DMS153 treated with DMSO at 0.1 percent for 48 hours (cell line): ENCODE measurements around the gene MBTPS1.

Experiments used
- DNase-seq: peaks from one replicate; lab custom pipeline; 2025; ENCODE audit not compliant: unreplicated experiment; lab: John Stamatoyannopoulos, UW

Gene MBTPS1

GRCh38 chr16:84104231-84104630 lies 12.5 kb downstream of the MBTPS1 start:
- DNase-seq: no peak

DNA sequence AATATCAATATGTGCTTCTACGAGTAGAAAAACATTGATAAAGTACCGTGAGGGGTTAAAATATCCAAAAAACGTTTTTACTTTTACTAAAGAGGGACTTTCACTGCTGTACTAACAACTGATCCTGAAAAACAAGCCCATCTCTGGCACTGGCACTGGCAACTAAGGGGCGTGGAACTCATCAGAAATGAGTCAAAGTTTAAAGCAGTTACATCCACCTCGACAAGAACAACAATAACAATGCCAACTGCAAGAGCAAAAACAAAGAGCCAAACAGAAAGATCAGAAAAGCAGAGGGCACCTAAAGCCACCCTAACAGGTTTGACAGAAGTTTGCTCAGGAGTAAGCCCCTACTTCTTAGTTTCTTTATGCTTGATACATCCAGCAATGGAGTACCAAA lies 13.1 kb downstream of the MBTPS1 start:
- no peak for DNase-seq

GRCh38 chr16:84098939-84099338 lies 17.8 kb downstream of the MBTPS1 start:
- DNase-seq: no peak

GRCh38 chr16:84096447-84097005 lies 20.2 kb downstream of the MBTPS1 start:
- DNase-seq: peak; percentile 65

GRCh38 chr16:84095466-84095865 lies 21.3 kb downstream of the MBTPS1 start:
- no peak for DNase-seq

DNA sequence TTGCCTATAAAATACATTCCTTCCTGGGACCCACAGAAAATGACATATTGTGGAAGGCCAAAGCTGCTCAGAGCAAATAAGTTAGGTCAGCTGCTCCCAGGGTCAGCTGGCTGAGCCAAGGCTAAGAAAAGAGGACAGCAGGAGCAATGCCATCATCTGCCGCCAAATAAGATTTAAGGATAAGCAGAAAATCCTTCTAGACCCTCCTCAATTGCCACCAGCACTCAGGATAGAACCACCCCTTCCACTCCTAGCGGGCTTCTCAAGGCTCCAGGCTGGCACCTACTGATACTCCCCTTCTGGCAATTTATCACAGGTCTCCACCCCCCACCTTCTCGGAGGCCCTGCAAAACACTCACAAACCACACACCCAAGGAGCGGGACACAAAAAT lies 22.9 kb downstream of the MBTPS1 start:
- no peak for DNase-seq

GRCh38 chr16:84093120-84093878 lies 23.4 kb downstream of the MBTPS1 start:
- no peak for DNase-seq

DNA sequence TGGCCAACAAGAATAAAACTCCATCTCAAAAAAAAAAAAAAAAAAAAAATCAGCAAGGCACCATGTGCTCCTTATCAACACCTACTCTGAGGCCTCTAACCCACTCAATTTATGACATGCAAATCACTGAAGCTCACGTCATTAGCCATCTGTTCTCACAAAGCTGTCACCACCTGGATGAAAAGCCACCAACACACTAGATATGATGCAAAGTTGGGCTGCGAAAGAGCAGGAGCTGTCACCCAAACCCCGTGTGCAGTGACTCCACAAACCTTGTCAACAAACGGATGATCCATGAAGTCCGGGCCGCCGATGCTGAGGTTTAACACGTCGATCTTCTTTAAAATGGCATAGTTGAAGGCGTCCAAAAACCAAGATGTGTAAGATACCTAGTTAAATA lies 25.3 kb downstream of the MBTPS1 start:
- no peak for DNase-seq

DNA sequence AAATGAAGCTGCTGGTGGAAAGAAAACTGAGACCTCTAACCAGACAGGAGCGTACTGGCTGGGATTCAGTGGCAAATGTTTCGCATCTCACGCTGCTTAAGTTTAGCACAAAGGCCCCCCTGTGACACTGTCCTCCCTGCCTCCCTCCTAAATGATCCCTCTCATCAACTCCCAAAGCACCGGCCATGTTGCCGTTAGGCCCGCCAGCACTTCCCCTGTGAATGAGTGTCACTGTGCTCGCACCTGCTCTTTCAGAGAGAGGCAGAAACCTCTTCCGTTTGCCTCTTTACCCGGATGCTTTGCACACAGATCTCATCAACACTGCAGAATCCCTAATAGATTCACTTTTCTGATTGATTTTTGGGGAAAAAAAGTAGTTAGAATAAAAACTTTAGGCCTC lies 26.5 kb downstream of the MBTPS1 start:
- no peak for DNase-seq

DNA sequence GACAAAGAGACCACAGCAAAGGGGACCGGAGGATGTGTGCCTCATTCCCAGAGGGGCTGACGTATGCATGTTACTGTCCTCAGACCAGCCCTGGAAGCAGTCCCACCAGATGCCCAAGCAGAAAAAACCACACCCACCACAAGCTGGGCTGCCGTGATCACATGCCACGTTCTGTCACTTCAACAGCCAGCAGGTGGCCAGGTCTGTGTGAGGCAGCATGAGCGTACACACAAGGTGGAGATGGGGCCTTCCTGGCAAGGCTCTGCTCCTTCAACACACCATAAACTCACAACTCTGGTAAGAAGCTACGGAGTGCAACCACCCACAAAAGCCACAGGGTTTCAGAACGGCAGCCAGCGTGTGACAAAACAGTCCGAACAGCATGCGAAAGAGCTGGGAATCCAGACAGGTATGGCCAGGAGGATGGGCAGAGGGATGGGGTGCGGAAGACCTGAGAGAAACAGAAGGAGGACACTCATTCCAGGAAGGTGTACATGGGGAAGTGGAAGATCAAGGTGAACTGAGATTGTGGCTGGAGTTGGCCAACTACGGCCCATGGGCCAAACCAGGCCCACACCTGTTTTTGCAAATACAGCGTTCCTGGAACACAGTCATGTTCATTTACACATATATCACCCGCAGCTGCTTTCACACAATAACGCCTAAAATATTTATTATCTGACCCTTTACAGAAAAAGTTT lies 27.9 kb downstream of the MBTPS1 start:
- DNase-seq: no peak

- DNase-seq: no peak
Measured at GRCh38 chr16:84087466-84088151, 29.1 kb downstream of the MBTPS1 start.

DNA sequence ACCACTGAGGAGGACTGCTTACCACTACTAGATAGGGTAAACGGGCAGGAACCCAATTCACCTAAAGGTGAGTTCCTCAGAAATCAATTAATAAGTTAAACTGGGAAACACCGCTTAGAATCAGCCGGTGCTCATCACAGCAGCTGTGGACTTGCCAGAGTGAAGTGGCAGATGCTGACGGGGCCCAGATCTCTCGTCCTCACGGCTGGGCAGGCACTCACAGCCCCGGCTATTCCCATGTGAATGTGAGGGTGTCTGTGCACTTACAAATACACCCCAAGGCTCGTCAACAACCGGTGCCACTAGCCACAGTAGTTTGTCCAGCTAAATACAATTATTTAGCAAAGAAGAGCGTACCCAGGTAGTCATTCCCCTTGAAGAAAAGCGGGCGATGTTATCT lies 29.7 kb downstream of the MBTPS1 start:
- DNase-seq: no peak

- no peak for DNase-seq
Measured at GRCh38 chr16:84086341-84086740, 30.4 kb downstream of the MBTPS1 start.

DNA sequence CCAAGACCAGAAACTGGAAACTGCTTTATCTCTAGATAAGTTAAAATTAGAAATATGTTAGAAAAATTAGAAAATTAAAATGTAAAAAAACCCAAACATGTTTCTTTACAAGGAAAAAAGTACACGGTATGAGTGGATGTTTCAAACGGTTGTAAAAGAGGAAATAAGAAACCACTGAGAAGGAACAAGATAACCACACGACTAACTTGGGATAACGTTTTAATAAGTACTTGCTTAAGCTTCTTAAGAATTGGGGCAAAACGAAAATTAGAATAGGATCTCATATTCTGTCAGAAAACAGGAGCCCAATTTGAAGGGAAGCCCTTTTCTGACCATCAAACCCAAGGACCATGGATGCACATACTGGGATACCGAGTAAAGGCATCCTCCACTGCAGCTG lies 31.0 kb downstream of the MBTPS1 start:
- no peak for DNase-seq

GRCh38 chr16:84085271-84085667 lies 31.5 kb downstream of the MBTPS1 start:
- no peak for DNase-seq

GRCh38 chr16:84084570-84085270 lies 32.0 kb downstream of the MBTPS1 start:
- DNase-seq: peak; percentile 61

DNA sequence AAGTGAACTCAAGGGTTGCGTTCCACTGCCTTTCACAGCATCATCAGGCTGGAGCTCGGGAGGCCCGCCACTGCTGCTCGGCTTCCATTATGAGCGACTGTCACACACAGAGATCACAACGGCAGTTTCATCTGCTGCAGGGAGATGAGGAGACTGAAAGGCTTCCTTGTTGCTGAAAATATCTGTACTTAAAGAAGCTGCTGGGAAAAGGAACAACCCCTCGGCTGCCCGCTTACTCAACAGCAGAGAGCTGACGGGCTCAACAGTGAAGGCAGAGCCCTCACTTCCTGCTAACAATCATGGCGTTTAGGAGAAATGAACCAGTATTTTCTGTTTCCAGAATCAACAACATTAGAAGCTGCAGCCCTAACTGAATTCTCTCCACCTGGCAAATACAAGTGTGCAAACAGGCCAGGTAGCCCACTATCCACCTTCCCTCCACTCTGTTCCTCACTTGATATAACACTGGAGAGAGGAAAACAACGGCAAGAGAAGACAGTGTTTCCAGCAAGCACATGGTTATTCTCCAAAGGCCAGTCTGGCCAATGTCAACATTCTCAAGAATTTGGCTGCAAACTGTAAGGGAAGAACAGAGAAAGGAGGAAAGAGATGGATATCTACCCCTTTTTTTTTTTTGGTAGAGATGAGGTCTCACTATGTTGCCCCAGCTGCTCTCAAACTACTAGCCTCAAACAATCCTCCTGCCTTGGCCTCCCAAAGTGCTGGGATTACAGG lies 33.7 kb downstream of the MBTPS1 start:
- DNase-seq: no peak

DNA sequence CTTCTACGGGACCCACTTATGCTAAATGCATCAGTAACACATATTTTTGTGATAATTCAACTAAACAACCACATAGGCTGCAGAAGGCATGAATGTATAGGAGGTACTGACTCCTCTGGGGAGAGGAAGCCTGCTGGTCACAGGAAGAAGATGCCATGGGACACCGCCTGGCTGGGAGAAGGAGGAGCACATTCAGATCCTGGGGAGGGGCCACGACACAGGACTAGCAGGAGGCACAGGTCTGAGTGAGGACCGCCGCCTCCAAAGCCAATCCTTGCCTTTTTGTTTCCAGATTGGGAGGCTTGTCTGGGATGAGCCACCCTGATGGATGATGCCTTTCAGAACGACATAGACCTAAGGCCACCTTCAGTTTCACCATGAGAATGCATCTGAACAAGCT lies 34.6 kb downstream of the MBTPS1 start:
- no peak for DNase-seq

GRCh38 chr16:84081446-84081989 lies 35.2 kb downstream of the MBTPS1 start:
- no peak for DNase-seq

GRCh38 chr16:84080813-84081212 lies 35.9 kb downstream of the MBTPS1 start:
- DNase-seq: no peak
